Colon (tissue), 2 donors: Measurements from ENCODE around the gene BTF3L4.
"Not testable (repeated sequence)": the region's sequence is repeated elsewhere in the genome, so short reads cannot be mapped to it uniquely, and the experiment has no call there.

Source experiments
- FAIRE-seq: peaks from 2 replicates; lab custom pipeline; 2012; peaks lifted over from hg19 to GRCh38; lab: Jason Lieb, UNC
- donor health status: control.
- donor health status: control.

BTF3L4 gene

DNA sequence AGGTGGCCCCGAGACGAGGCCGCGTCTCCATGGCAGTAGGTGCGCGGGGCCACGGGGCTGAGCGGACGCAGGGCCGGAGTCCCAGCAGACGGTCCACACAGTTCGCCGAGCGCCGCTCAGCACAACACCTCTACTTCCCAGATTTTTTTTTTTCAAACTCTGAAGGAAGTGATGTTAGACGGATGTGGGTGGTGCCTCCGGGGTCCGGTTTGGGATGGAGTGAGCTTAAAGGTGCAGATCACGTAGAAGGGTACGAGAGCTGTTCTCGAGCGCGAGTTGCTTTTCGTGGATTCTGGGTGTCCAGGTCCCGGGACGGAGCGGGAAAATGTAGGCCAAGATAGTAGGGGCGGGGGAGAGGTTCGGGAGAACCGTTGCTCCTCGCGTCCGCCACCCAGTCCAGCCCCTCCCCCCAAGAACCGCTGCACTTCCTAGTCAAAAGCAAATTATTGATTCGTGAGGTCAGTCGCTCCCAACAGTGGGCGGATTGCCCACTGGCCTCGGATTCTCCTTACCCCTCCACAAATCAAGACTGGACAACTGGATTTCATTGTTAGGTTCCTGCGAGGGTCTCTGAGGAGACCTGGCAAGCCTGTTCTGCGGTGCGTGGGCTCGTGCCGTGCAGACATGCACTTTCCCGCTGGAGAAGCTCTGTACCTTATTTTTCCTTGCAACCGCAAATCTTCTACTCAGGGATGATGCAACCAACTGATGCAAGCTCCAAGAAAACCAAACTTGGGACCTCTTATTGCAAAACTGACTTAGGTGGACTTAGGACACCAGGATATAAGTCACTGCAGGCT is 829 bp upstream of the BTF3L4 start, which contains the start of gene TXNDC12:
TXNDC12 (minus strand) TSS at position 126 of the 800 bp plus-strand sequence; CDS start at position 31, 95 bp downstream.
- no peak for FAIRE-seq

DNA sequence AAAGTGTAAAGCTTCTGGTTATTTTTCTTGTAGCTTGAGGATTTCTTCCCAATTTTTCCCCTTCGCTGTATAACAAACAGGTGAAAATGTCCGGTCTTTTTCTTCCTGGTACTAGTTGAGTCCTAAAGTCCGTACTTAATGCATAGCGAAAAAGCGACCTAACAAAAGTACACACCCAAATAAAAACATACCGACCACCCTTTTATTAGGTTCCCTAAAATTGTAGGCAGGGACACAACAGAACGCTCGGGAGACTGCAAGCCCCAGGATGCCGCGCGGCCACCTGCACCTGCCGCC is 281 bp upstream of the BTF3L4 start:
- no peak for FAIRE-seq

DNA sequence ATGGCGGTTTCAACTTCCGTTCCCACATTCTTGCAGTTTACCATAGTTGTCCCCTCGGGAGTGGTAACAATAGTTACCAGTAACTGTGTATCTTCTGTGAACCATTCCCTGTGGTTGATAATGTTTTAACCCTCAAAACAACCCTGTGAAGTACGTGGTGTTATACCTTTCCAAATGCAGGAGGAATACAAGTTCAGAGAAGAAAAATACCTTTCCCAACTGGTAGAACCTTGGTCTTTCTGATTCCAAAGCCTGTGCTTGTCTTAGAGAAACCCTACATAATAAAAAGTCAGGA is 789 bp downstream of the BTF3L4 start:
- no peak for FAIRE-seq

DNA sequence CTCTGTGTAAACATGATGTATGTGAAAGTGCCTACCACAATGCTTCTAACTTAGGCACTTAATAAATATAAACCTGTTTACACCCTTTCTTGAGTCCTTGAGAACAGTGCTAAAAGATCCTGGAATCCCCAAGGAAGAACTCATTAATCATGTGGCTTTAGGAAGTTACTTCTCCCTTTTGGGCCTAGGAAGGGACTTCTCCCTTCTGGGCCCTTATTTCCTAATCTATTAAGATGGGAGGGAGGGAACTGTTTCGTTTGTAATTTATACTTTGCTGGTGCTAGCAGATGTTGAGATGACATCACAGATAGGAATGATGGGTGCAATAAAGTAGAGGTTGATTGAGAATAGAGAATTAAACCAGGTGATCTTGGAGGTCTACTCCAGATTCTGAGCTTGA is 1.2 kb downstream of the BTF3L4 start:
- FAIRE-seq = no peak

DNA sequence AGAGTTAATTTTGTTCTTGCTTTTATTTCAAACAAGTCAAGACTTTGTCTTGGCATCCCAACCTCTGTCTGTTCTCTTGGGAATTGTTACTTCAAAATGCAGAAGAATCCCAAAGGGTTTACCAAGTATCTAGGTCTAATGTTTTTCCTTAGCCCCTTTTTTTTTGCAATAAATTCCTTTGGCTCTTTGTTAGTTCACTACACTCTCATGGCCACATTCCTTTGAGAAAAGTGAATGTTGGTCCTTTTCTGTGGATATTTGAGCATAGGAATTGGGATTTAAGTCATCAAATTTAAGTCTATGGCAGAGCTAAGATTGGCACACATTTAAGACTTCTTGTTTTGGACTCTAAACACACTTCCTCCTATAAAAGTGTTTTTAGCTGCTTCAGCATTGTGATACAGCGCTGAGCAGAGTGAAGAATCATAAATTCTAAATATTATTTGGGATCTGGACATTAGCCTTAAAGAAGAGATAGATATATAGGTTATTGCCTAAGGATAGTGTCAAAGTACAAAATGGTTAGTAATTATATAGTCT is 1.9 kb downstream of the BTF3L4 start:
- FAIRE-seq = no peak

DNA sequence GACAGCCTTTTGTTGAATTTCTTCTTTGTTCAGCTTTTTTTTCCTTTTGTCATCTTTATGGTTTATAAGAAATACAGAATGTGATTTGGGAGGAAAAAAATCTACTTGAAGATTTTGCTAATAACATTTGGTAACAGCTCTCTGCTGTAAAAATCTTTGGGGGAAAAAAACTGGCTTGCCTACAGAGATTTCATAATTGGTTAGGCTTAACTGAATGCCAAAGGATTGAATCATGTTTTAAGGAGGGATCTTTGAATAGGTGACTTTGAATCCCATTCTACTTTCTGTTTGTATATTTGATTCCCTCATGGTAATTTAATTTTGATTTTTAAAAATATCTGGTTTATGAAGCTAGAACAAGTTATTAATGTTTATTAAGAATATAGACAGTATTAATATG is 3.2 kb downstream of the BTF3L4 start:
- FAIRE-seq = no peak

DNA sequence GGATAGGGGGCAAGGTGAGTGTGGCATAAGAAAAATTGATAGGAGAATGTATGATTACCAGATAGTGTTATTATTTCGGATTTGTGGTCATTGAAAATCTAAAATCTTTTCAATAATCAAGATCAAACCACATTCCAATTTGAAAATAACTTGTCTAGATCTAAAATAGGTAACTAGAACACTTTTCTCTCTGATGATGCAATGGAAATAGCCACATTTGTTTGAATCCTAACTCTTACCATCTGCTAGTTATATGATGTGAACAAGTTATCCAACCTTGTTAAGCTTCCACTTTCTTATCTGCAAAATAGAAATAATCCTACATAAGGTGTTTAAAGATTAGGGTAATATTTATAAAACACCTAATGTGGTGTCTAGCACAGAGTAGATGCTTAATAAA is 3.8 kb downstream of the BTF3L4 start:
- FAIRE-seq = no peak

DNA sequence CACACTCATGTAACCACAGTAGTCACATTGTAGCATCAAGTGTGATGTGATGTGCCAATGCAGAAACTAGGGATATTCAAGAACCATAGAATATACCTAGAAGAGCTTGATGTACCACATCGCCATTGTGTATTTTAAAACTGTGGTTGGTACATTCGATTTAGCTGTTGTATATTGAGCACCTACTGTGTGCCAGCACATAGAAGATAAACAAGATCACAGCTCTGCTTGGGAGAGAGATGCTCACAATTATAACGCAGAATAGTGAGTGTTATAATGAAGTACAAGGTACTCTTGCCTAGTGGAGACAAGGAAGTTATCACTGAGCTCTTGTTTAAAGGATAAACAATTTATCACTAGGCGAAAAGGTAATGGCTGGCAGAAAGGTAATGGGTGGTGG is 4.7 kb downstream of the BTF3L4 start:
- no peak for FAIRE-seq

DNA sequence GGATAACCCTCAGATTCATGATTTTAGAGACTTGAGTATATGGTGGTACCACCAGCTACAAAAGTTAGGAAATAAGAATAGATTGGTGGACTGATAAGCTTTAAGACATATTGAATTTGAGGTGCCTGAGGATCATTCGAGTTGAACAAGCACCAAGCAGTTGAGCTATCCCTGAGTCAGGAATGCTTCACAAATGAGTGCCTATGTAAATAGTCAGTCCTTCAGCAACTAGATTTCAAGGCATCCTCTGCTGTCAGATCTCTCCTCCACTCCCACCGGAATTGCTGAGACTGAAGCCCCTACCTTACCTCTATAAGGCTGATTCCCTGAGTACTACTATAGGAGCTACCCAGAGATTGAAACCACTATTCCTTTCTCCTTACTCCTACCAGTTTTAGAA is 7.1 kb downstream of the BTF3L4 start:
- FAIRE-seq = no peak

DNA sequence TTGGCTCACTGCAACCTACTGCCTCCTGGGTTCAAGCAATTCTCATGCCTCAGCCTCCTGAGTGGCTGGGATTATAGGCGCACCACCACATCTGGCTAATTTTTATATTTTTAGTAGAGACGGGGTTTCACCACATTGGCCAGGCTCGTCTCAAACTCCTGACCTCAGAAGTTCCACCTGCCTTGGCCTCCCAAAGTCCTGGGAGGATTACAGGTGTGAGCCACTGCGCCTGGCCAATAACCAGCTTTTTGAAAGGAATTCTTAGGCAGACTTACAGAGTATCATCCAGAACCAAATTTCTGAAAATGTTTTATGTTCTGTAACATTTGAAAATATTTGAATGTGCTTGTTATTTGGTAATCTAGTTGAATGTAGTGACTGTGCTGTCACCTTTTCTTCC is 14.6 kb downstream of the BTF3L4 start:
- FAIRE-seq = no peak

DNA sequence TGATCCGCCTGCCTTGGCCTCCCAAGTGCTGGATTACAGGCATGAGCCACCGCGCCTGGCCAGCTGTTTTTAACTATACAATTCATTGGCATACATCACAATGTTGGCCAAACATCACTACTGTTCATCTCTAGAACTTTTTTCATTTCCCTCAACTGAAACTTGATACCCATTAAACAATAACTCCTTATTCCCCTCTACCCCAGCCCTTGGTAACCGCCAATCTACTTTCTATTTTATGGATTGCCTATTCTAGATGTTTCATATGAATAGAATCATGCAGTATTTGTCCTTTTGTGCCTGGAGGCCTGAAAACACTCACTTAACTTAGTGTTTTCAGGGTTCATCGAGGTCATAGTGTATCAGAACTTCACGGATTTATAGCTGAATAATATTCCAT is 16.2 kb downstream of the BTF3L4 start:
- FAIRE-seq = no peak

DNA sequence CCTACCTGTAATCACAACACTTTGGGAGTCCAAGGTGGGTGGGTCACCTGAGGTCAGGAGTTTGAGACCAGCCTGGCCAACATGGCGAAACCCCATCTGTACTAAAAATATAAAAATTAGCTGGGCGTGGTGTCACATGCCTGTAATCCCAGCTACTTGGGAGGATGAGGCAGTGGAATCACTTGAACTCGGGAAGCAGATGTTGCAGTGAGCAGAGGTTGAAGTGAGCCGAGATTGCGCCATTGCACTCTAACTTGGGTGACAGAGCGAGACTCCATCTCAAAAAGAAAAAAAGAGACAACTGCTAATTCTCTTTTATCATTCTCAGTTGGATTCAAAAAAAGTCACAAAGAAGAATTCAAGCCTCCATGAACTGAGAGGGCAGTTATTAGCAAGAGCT is 21.2 kb downstream of the BTF3L4 start:
- not testable (repeated sequence) for FAIRE-seq

DNA sequence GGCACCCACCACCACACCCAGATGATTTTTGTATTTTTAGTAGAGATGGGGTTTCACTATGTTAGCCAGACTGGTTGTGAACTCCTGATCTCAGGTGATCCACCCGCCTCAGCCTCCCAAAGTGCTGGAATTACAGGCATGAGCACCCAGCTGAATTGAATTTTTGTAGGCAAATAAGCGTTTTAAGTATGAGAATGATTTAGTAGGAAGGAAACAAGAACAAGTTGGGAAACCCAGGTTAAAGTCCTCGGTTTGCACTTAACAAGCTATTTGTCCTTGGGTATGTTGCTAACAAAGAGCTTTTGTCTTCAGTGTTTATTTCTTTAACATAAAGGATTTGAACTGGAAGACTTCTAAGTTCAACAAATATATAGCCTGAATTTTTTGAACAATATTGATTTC is 23.9 kb downstream of the BTF3L4 start:
- no peak for FAIRE-seq

DNA sequence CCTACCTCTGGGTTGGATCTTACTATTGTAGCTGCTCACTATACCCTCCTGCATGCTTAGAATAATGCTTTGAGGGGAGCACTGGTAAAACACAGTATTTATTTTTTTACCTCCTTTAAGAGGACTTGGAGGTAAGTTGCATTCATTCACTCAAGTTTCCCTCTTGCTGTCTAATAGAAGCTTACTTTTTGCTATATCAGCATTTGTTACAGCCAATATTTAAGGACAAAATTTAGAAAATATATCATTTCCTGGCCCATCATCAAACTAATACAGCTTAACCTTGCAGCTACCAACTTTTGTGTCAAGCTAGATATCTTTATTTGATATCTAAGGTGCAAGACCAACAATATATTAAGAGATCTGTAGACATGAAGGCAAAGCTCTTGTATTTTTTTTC is 31.8 kb downstream of the BTF3L4 start:
- FAIRE-seq = not testable (repeated sequence)

DNA sequence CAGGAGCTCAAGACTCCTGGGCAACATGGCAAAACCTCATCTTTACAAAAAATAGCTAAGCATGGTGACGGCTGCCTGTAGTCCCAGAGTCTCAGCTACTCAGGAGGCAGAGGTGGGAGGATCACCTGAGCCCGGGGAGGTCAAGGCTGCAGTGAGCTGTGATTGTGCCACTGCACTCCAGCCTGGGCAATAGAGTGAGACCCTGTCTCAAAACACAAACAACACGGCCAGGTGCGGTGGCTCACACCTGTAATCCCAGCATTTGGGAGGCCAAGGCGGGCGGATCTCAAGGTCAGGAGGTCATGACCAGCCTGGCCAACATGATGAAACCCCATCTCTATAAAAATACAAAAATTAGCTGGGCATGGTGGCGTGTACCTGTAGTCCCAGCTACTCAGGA is 38.2 kb downstream of the BTF3L4 start:
- FAIRE-seq = not testable (repeated sequence)

DNA sequence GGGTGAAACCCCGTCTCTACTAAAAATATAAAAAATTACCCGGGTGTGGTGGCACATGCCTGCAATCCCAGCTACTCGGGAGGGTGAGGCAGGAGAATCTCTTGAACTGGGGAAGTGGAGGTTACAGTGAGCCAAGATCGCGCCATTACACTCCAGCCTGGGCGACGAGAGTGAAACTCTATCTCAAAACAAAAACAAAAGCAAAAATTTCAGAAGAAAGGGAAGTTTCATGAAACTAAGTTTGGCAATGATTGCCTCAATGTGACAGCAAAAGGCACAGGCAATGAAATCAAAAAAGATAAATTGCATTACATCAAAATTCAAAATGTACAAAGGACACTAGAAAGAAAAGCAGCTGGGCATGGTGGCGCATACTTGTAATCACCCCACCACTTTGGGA is 40.1 kb downstream of the BTF3L4 start:
- FAIRE-seq = no peak

DNA sequence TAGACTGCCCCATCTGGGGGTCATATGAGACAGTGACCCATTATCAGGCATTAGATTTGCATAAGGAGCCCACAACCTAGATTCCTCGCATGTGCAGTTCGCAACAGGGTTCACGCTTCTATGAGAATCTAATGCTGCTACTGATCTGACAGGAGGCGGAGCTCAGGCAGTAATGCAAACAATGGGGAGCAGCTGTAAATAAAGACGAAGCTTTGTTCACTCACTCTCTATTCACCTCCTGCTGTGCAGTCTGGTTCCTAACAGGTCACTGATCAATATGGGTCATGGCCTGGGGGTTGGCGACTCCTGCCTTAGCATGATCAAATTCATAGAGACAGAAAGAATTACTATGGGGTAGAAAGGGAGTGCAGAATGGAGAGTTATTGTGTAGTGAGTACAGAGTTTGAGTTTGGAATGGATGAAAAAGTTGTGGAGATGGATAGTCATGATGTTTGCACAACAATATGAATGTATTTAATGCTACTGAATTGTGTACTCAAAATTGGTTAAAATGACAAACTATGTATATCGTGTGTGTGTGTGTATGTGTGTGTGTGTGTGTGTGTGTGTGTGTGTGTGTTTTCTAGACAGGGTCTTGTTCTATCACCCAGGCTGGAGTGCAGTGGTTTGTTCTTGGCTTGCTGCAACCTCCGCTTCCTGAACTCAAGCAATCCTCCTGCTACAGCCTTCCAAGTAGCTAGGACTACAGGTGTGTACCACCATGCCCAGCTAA is 42.2 kb downstream of the BTF3L4 start:
- FAIRE-seq = no peak

DNA sequence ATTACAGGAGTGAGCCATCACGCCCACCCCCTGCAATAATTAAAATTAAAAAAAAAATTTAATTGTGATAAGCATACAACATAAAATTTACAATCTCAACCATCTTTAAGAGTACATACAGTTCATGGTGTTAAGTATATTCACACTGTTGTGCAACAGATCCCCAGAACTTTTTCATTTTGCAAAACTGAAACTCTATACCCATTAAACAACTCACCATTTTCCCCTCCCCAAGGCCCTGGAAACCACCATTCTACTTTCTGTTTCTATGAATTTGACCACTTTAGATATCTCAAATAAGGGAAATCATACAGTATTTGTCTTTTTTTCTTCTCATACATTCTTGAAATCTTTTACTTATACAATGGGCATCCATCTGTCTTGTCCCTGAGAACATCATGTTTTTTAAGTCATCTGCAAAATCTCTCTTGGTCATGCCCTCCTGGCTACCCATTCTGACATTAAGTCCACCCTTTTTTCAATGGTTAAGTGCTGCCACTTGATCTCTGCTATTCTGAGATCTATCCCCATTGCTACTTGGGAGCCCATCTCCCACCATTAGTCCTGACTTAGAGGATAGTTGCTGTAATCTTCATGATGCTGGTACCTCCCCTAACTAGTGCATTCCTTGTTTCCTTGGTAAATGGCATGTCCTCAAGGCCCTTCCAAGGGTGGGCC is 46.4 kb downstream of the BTF3L4 start:
- FAIRE-seq = no peak

DNA sequence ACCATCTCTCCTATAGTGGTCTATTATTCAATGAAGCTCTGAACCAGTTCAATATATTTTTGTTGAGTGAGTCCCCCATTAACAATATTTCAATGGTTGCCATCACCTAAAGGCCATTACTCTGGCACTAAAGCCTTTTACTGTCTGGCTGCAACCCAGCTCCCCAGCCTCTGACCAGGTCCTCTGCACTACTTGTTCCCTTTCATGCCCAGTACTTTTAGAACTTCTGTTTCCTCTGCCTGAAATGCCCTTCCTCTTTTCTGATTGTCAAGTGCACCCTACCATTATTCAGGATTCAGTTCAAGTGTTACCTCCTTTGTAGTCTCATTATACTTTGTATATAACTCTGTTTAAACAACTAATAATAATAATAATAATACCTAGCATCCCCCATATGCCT is 55.4 kb downstream of the BTF3L4 start:
- no peak for FAIRE-seq

DNA sequence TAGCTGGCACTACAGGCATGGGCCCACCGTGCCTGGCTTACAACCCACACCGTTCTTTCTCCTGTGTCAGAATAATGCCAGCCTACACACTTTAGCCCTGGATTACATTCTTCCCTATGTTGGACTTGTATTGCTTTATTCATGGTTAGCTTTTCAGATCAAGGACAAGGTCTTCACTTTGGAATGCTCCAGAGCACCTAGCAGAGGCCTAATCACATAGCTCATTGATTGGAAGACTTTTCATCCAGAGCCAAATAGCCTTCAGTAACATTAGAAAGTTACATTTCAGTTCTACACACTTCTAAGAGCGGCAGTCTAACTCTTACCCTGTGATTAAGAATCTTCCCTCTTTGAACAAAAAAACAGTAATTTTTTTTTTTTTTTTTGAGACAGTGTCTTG is 56.4 kb downstream of the BTF3L4 start:
- FAIRE-seq = no peak

DNA sequence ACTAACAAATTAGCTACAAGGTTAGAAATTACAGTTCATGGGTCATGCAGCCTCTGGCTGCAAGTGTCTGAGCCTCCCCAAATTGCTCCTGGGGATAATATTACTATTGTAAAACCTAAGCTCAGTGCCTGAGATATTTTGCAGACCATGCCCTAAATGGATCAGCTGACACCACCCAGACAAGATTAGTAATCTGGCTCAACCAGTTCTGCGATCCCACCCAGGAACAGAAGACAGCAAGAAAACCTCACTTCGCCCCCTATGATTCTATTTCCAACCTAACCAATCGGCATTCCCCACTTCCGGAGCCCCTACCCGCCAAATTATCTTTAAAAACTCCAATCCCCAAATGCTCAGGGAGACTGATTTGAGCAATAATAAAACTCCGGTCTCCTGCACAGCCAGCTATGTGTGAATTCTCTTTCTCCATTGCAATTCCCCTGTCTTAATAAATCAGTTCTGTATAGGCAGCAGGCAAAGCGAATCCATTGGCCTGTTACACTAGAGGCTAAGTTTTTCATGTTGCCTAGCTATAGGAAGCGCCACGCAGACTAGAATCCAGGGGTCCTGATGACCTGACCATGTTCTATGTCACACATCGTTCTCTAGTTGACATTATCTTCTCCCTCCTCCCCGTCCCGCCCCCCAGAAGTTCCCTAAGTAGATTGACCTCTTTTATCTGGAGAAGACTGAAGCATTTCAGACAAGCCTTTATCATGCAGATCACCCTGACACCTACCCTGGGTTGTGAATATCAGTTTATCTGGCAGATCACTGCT is 63.4 kb downstream of the BTF3L4 start:
- FAIRE-seq = no peak

DNA sequence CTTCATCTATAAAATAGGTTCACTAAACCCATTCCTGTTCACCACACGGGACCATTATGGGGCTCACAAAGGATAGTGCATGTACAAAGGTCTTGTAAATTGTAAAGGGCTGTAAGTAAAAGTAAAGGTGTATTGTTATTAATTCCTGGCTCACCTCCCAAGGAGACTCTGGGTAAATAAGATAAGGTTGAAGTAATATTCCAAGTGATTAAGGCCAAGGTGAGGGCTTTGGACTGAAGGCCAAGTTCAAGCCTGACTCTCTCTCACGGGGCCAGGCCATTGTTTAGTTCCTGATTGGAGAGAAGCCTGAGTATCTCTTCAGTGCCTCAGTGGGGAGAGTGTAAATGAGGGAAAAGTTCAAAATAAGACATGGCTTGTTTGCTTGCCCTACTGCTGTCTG is 66.3 kb downstream of the BTF3L4 start:
- no peak for FAIRE-seq

DNA sequence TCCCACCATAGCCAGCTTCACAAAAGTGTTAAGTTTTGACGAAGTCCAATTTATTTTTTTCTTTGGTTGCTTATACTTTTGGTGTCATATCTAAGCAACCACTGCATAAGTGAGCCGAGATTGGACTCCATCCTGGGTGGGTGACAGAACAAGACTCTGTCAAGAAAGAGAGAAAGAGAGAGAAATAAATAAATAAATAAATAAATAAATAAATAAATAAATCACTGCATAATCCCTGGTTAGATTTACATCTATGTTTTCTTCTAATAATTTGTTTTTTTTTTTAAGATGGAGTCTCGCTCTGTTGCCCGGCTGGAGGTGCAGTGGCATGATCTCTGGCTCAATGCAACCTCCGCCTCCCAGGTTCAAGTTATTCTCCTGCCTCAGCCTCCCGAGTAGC is 67.5 kb downstream of the BTF3L4 start:
- FAIRE-seq = no peak
